SH-SY5Y (cell line): ENCODE results near the gene PMM1.

Source experiments
- GATA2 ChIP-seq: IDR thresholded peaks from 2 replicates; pipeline ENCODE4 v1.6.1; 2011; ENCODE audit warnings: mild to moderate bottlenecking, low read depth, low read length
- GATA3 ChIP-seq: IDR thresholded peaks from 2 replicates; pipeline ENCODE4 v1.6.1; 2011; ENCODE audit warnings: low read depth, mild to moderate bottlenecking, low read length, moderate library complexity

Gene PMM1

DNA sequence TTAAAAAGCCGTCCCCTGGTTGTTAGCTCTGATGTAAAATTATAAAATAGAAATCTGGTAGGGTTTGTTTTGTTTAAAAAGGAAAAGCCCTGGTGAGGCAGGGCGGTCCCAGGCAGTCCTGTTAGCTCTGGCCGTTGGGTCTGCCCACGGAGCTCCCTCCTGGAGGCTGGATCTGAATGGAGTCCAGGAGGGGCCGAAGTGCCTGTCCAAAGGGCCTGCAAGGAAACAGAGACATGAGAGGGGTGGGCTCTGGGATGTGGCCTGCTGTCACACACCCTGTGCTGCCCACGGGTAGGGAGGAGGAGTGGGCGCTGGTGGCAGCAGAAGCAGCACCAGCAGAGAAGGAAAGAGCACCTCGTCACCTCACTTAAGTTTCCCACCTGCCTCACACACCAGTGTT, 11.3 kb upstream of the PMM1 start:
- TF ChIP-seq GATA2 = no peak

- TF ChIP-seq GATA2 = peak; percentile 26; the same call in 1 of the 2 replicates
- no peak for TF ChIP-seq GATA3
These were observed 9.4 kb upstream of the PMM1 start for GRCh38 chr22:41598891-41599635.

DNA sequence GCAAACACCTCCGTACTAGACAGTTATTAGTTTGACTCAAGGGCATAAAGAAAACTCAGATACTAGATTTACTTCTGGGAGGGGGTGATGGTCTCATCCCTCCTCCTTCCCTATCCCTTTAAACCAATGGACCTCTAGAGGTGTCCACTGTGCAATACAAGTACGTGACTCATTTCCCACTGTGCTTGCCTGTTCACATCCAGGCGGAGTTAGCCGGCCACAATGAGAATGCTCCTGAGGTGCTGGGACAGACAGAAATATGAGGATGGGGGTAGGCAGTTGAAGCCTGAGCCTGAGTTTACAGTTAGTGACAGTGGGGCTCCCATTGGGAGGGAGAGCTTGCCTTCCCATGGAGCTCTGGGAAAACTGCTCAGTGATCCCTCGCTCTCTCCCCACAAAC, 8.4 kb upstream of the PMM1 start:
- TF ChIP-seq GATA3 = no peak
- no peak for TF ChIP-seq GATA2

DNA sequence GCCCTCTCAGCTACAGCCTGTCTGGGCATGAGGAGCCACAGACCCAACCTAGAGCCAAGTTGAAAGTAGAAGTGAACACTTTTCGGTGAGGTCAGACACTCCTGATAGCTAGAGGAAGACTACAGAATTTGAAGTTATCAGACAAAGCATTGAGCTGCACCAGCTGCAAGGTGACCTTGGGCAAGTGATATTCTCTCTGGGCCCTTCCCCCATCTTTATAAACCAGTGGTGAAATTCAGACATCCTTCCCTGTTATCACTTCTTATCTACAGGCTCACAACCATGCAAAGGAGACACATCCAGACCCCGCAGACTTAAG, 8.0 kb upstream of the PMM1 start:
- TF ChIP-seq GATA3 (no peak), GATA2 (no peak)

DNA sequence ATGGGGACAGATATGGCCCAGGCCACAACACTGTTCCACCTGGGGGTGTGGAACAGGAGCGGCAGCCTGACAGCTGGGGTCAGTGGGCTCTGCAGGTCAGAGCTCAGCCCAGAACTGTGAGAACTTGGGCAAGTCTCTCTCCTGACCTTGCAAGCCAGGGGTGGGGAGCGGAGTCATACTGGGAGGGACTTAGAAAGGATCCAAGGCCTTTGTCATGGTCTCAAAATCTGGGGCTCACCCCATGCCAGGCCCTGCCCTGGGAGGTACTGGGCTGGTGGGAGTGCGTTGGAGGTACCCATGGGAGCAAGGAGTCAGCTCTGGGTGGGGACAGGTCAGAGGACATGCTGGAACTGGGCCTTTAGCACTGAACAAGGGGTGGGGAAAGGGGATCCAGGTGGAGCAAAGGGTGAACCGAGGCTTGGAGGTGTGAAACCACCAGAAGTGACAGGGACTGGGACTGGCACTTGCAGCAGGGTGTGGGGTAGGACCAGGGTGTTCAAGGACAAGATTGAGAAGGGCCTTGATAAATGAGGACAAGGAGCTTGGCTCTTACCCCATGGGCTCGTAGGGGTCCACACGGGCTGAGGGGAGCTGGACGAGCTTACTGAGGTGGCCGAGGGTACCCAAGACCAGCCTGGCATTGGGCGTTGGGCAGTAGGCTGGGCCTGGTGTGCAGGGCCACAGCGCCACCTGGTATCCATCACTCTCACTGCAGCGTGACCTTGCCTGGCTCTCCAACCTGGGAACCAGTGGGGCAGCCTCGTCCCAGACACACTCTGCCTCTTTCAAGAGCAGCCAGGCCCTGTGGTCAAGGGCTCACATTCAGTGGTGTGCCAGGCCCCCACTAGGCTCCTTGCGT, 7.4 kb upstream of the PMM1 start:
- no peak for TF ChIP-seq GATA2

DNA sequence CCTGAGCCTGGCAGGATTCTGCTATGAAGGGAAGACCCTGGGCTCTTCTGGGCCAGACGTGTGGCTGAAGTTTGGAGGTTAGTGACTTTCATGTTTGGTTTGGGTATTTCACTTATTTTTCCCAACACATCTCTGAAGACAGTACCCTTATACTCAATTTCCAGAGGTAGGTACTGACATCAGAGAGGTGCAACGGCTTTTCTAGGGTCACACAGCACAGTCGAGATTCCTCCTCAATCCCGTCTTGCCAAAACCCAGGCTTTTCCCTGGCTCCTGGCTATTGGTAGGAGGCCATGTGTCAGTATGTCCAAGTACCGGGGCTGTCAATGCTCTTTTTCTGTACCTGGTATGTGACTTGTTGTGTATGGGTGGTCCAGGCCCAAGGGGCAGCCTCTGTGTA, 6.1 kb upstream of the PMM1 start:
- no peak for TF ChIP-seq GATA2
- no peak for TF ChIP-seq GATA3

- TF ChIP-seq GATA2 = no peak
- no peak for TF ChIP-seq GATA3
These were observed 2.3 kb downstream of the PMM1 start for GRCh38 chr22:41587347-41587723.

GRCh38 chr22:41585898-41586297, 3.7 kb downstream of the PMM1 start:
- no peak for TF ChIP-seq GATA3
- no peak for TF ChIP-seq GATA2

DNA sequence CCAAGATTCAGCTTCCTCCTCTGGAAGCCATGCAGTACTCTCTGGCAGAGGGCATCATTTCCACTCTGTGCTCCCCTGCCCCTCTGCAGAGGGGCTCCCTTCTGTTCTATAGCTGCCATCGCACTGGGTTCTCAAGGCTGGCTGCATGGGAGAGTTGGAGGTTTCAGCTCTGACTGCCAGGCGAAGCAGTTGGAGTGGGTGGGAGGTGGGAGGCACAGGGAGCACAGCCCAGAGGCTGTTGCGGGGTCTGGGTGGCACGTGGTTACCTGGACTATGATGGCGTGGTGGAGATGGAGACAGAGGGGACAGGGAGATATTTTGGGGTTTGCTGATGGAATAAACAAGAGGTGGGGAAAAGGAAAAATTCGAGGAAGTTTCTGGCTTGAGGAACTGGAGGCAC, 4.8 kb downstream of the PMM1 start:
- no peak for TF ChIP-seq GATA3
- TF ChIP-seq GATA2 = no peak

DNA sequence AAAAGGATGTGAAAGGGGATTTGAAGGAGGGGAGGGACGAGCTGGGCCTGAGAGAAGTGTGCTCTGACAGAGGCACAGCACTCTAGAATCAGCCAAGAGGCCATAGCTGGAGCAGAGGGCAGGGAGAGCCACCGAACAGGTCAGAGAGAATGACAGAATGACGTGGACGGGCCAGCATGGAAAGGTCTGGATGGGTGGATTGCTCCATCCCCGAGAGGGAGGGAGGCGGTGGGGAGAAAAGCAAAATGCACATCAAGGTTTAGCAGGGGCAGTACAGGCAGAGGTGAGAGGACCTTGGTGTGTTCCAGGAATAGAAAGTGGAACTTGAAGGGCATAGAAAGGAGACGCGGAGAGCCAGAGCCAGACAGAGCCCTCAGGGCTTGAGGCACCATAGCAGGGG, 6.9 kb downstream of the PMM1 start:
- TF ChIP-seq GATA2 = no peak
- TF ChIP-seq GATA3 = no peak

DNA sequence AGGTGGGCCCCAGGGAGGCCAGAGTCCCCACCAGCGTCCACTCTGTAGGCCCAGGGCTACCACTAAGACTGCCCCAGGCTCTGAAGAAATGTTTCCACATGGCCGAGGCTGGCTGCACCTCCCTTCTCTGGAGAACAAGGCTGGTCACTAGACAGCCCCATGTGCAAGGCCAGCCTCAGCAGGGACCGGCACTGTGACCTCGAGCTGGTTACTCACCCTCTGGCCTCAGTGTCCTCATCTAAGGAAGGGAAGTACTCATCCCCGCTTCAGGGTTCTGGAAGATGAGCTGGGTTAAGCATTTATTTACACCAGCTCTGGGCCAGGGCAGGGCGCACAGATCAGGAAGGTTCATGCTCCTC, 9.7 kb downstream of the PMM1 start:
- TF ChIP-seq GATA2 (no peak), GATA3 (no peak)

DNA sequence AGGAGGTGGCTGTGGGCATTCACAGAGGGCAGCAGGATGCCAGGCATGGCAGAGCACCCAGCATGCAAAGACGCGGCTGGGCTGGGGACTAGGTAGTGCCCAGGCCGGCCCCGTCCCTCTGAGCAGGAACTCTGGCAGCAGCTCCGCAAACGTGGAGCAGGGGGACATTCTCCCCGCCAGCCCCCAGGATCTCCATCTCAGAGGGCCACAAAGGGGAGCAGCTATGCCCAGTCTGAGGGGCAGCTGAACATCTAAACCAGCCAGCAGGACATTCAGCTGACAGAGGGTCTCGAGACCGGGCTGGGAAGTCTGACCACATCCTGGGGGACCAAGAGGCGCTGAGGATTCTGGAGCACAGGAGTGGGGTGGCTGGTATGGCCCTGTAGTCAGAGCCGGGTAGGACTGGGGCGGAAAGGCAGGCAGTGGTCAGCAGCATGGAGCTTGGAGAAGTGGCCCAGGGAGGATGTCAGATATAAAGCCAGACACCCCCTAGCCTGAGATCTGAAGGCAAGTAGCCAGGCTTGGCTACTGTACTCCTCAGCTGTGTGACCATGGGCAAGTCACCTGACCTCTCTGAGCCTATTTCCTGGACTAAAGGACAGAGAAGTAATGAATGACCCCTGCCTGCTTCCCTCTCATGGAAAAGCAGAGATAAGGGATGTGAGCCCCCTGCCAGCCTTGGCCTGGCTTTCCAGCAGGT, 10.2 kb downstream of the PMM1 start:
- TF ChIP-seq GATA3 (no peak), GATA2 (no peak)

GRCh38 chr22:41578818-41579217, 10.8 kb downstream of the PMM1 start:
- TF ChIP-seq GATA2 (no peak), GATA3 (no peak)

- no peak for TF ChIP-seq GATA2
- TF ChIP-seq GATA3 = no peak
These were observed 11.5 kb downstream of the PMM1 start for GRCh38 chr22:41578114-41578513.

DNA sequence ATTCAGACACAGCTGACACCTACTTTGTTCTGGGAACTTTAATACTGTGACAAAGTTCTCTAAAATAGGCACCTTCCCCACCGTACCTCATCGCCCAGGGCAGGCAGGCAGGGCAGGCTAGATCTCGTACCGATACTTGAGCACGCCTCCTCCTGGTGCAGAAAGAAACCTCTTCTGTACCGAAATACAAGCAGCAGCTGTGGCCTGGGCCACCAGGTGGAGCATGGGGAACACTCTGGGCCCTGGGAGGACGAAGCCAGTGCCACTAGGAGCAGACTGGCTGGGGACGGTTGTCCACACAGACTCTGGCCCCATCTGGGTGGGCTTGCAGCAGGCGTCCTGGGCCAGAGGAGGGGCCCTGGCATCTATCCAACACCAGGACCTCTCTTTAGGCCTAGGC, 12.8 kb downstream of the PMM1 start:
- no peak for TF ChIP-seq GATA3
- TF ChIP-seq GATA2 = no peak

- TF ChIP-seq GATA2 (no peak), GATA3 (no peak)
These were observed 14.1 kb downstream of the PMM1 start for GRCh38 chr22:41575533-41575932.
